ENCODE results near the gene PPP1R8. TPM values are rescaled to one million over a fixed set of nuclear protein-coding genes. Genes with fewer than 3 reads are reported as not detected.
A peak's percentile ranks its signal among the peaks of the same experiment; 100 is the strongest.
"Not testable (repeated sequence)": the region's sequence is repeated elsewhere in the genome, so short reads cannot be mapped to it uniquely, and the experiment has no call there.

Gene PPP1R8
- total and polyA plus RNA-seq, 12 donors, result 16.9 to 63.5 (median 30.4) TPM

- H3K27me3 ChIP-seq, result no peaks in the 10 kb centered on the region
- H3K4me1 ChIP-seq (replicated peaks in 1 of 2), result peaks cover 0 to 5% of the 10 kb centered on the region in 2 donors
- no peak for DNase-seq
- 90 to 98% (median 95%) methylated on average over 4 of the region's 4 CpGs for WGBS, 4 donors
- no peak overlapping the region for H3K4me3 ChIP-seq
- intact Hi-C loops (cut with DNase I), result loop anchor here in 1 of 2 donors (10.0 kb wide), 1 partner anchor 150 kb away; the partner anchor contains the start of gene IFI6
- no peak overlapping the region for H3K27ac ChIP-seq
- H3K9me3 ChIP-seq (replicated peaks in 1 of 3), result no peaks in the 10 kb centered on the region
- H3K36me3 ChIP-seq (replicated peaks in 1 of 2), result peaks cover 0 to 21% of the 10 kb centered on the region in 2 donors
- TF ChIP-seq POLR2A (IDR thresholded peaks at IDR 0.05), result no peak
- TF ChIP-seq CTCF (IDR thresholded peaks at IDR 0.05), result no peak
Observed at GRCh38 chr1:27824411-27824810, 6.2 kb upstream of the PPP1R8 start.

- DNase-seq; H3K27me3 ChIP-seq; H3K36me3 ChIP-seq (replicated peaks in 1 of 2); H3K9me3 ChIP-seq (replicated peaks in 1 of 3); H3K4me3 ChIP-seq: not testable (repeated sequence)
- H3K4me1 ChIP-seq (replicated peaks in 1 of 2), result peaks cover 4 to 15% of the 10 kb centered on the region in 2 donors
- H3K27ac ChIP-seq, result peak overlapping the region in 1 of 5 donors; percentile 93
- intact Hi-C loops (cut with DNase I), result loop anchor here in 1 of 2 donors (10.0 kb wide), 1 partner anchor 155 kb away; the partner anchor contains the start of gene IFI6
- 76 to 84% (median 79%) methylated on average over 3 of the region's 4 CpGs for WGBS, 4 donors
Observed at GRCh38 chr1:27829339-27829960, 1.1 kb upstream of the PPP1R8 start.

- Histone ChIP-seq H3K27ac (no peak overlapping the region), H3K4me1 (replicated peaks in 1 of 2) (peaks cover 4 to 15% of the 10 kb centered on the region in 2 donors), H3K9me3 (replicated peaks in 1 of 3) (no peaks in the 10 kb centered on the region), H3K27me3 (no peaks in the 10 kb centered on the region), H3K4me3 (peak overlapping the region; percentile 64 to 96 (median 82)), H3K36me3 (replicated peaks in 1 of 2) (no peaks in the 10 kb centered on the region)
- 49 to 53% (median 50%) methylated on average over 10 of the region's 10 CpGs for WGBS, 4 donors
- TF ChIP-seq POLR2A (IDR thresholded peaks at IDR 0.05), result no peak
- no peak for TF ChIP-seq CTCF (IDR thresholded peaks at IDR 0.05)
- intact Hi-C loops (cut with DNase I), result no loop called here
- no peak for DNase-seq
Observed at GRCh38 chr1:27831568-27832410, 1.2 kb downstream of the PPP1R8 start.

GRCh38 chr1:27832762-27833161 is 2.2 kb downstream of the PPP1R8 start:
- 85 to 94% (median 87%) methylated on average over 2 of the region's 2 CpGs for WGBS, 4 donors
- peaks cover 4 to 15% of the 10 kb centered on the region in 2 donors for H3K4me1 ChIP-seq (replicated peaks in 1 of 2)
- H3K36me3 ChIP-seq (replicated peaks in 1 of 2), result no peaks in the 10 kb centered on the region
- no peak for DNase-seq
- no peak for TF ChIP-seq POLR2A (IDR thresholded peaks at IDR 0.05)
- no peak for TF ChIP-seq CTCF (IDR thresholded peaks at IDR 0.05)
- no peaks in the 10 kb centered on the region for H3K9me3 ChIP-seq (replicated peaks in 1 of 3)
- H3K27ac ChIP-seq, result no peak overlapping the region
- intact Hi-C loops (cut with DNase I), result no loop called here
- H3K4me3 ChIP-seq, result no peak overlapping the region
- H3K27me3 ChIP-seq, result no peaks in the 10 kb centered on the region

Measured in adrenal gland (tissue), 12 donors.